Fibroblast of lung (primary cell): ENCODE measurements around the gene OR56A4. TPM values are rescaled to one million over a fixed set of nuclear protein-coding genes. Genes with fewer than 3 reads are reported as not detected.

Experiments
- DNase-seq, 2 donors: peaks; one replicate each; pipeline versions ENCODE4 v3.0.0 to v3.0.0-alpha.2; 2010; ENCODE audit warnings: low read depth in 2 of 2
- H2AFZ ChIP-seq: 2 replicates; pipeline ENCODE4 v1.5.1; 2012; ENCODE audit warnings: low read length, control low read depth, inconsistent platforms
- H3K27ac ChIP-seq: 2 replicates; pipeline ENCODE4 v1.5.1; 2011; ENCODE audit warnings: low read length, control low read depth; ENCODE audit not compliant: insufficient read depth
- H3K27me3 ChIP-seq: 2 replicates; pipeline ENCODE4 v1.5.1; 2011; ENCODE audit warnings: mild to moderate bottlenecking, low read length; ENCODE audit not compliant: control insufficient read depth, insufficient read depth
- H3K36me3 ChIP-seq: 2 replicates; pipeline ENCODE4 v1.5.1; 2011; ENCODE audit warnings: low read length; ENCODE audit not compliant: control insufficient read depth, insufficient read depth
- H3K4me1 ChIP-seq: 2 replicates; pipeline ENCODE4 v1.5.1; 2011; ENCODE audit warnings: low read length; ENCODE audit not compliant: control insufficient read depth, insufficient read depth; ENCODE audit errors: extremely low read depth
- H3K4me2 ChIP-seq: 2 replicates; pipeline ENCODE4 v1.5.1; 2011; ENCODE audit warnings: low read length, control low read depth; ENCODE audit not compliant: insufficient read depth; ENCODE audit errors: extremely low read depth
- H3K4me3 ChIP-seq, 4 experiments: fragments of 200-600 bp in 1 of 4; sonication (generic) in 1 of 4; replicated peaks in 1 of 4; 2 replicates each; pipeline ENCODE4 v1.5.1; 2011 to 2016; ENCODE audit warnings: low read length in 4 of 4, low read depth in 3 of 4, mild to moderate bottlenecking in 3 of 4, control low read depth in 2 of 4, inconsistent platforms in 1 of 4, mixed read lengths in 1 of 4; ENCODE audit not compliant: insufficient read depth in 1 of 4; ENCODE audit errors: control extremely low read depth in 1 of 4
- H3K79me2 ChIP-seq: 2 replicates; pipeline ENCODE4 v1.5.1; 2012; ENCODE audit warnings: mild to moderate bottlenecking, low read length, inconsistent platforms; ENCODE audit not compliant: control insufficient read depth, insufficient read depth
- H3K9ac ChIP-seq: 2 replicates; pipeline ENCODE4 v1.5.1; 2011; ENCODE audit warnings: mild to moderate bottlenecking, low read length, control low read depth; ENCODE audit not compliant: insufficient read depth
- H3K9me3 ChIP-seq: 2 replicates; pipeline ENCODE4 v1.5.1; 2012; ENCODE audit warnings: low read depth, low read length; ENCODE audit not compliant: control insufficient read depth, insufficient read depth
- H4K20me1 ChIP-seq: 2 replicates; pipeline ENCODE4 v1.5.1; 2011; ENCODE audit warnings: low read length; ENCODE audit not compliant: control insufficient read depth, insufficient read depth; ENCODE audit errors: extremely low read depth
- EZH2 ChIP-seq: IDR thresholded peaks from 2 replicates; pipeline ENCODE4 v1.5.1; 2012; ENCODE audit warnings: low read length, control low read depth, mild to moderate bottlenecking; ENCODE audit errors: missing control alignments
- polyA plus RNA-seq, 2 donors: library from polyadenylated mRNA; depleted of rRNA in 1 of 2; stranded (reverse) in 1 of 2; unstranded in 1 of 2; fragments of >200 nt; gene quantifications; 2 replicates each; pipeline ENCODE4 v1.2.1, GENCODE V29; 2011 to 2012; ENCODE audit warnings: missing spikeins in 1 of 2
- total RNA-seq: library from RNA; depleted of rRNA; stranded (reverse); fragments of >200 nt; gene quantifications from 2 replicates; pipeline ENCODE4 v1.2.1, GENCODE V29; 2014
- TF ChIP-seq, protein P1 (sequence below), 2 donors: IDR thresholded peaks in 1 of 2; conservative IDR thresholded peaks in 1 of 2; 1 replicate in 1 of 2; 2 replicates in 1 of 2; pipeline ENCODE4 v1.5.1; 2011 to 2012; ENCODE audit warnings: low read length in 2 of 2, control low read depth in 1 of 2, inconsistent platforms in 1 of 2, low read depth in 1 of 2, mild to moderate bottlenecking in 1 of 2

OR56A4 gene
- total and polyA plus RNA-seq, 2 donors (not counting 1 experiment from before 2014, with no cell fraction given) = not detected

DNA sequence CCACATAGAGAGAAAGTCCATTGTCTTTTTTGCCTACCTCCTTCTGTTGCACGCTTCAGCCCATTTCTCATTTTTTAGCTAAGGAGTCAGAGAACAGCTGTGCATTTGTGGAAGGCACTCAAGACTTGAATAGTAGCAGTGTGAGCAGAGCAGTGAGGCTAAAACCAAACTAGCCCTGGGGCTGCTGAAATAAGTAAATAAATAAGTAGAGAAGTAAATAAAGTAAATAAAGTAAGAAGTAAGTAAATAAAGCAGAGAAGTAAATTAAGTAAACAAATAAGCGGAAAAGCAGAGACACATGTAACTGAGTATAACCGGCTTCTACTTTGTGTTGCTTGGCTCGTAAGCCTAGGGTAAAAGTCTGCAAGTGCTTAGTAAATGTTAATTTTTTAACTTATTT is 17.5 kb downstream of the OR56A4 start:
- Histone ChIP-seq H2AFZ (no peak overlapping the region), H3K27me3 (no peaks in the 10 kb centered on the region), H3K4me2 (no peak overlapping the region), H4K20me1 (no peaks in the 10 kb centered on the region), H3K9ac (no peak overlapping the region), H3K4me3 (no peak overlapping the region), H3K4me1 (no peaks in the 10 kb centered on the region), H3K79me2 (no peaks in the 10 kb centered on the region), H3K9me3 (no peaks in the 10 kb centered on the region), H3K27ac (no peak overlapping the region), H3K36me3 (no peaks in the 10 kb centered on the region)
- TF ChIP-seq, protein P1, sequence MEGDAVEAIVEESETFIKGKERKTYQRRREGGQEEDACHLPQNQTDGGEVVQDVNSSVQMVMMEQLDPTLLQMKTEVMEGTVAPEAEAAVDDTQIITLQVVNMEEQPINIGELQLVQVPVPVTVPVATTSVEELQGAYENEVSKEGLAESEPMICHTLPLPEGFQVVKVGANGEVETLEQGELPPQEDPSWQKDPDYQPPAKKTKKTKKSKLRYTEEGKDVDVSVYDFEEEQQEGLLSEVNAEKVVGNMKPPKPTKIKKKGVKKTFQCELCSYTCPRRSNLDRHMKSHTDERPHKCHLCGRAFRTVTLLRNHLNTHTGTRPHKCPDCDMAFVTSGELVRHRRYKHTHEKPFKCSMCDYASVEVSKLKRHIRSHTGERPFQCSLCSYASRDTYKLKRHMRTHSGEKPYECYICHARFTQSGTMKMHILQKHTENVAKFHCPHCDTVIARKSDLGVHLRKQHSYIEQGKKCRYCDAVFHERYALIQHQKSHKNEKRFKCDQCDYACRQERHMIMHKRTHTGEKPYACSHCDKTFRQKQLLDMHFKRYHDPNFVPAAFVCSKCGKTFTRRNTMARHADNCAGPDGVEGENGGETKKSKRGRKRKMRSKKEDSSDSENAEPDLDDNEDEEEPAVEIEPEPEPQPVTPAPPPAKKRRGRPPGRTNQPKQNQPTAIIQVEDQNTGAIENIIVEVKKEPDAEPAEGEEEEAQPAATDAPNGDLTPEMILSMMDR (conservative IDR thresholded peaks at IDR 0.05 in 1 of 2, IDR thresholded peaks at IDR 0.05 in 1 of 2; ENCODE audit: low read depth in 1 of 2, low read length in 2 of 2) = no peak
- no peak for TF ChIP-seq EZH2
- DNase-seq = no peak

DNA sequence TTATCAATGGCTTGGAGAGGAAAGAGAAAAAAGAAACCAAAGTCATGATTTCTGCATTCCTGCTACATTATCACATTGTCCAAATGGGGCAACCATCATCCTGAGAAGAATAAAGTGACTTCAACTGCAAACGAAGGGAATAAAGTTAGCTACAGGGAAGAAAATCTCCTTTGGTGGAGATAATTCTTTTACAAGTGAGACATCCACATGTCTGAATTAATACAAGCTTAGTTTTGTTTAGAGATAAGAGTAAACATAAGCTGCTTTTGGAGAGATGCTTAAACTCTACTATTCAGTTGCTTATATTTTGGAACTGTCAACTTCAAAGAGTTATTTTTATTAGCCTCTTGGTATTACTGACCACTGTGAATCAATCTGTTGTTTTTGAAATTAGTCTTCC is 19.9 kb downstream of the OR56A4 start, which contains the start of gene OR52L1:
OR52L1 (minus strand) TSS at position 101 of the 400 bp plus-strand sequence; CDS start at position 46, 55 bp downstream.
- H3K27ac ChIP-seq = no peak within 1 kb of the TSS
- H4K20me1 ChIP-seq = no peaks in the 10 kb centered on the region
- no peaks in the 10 kb centered on the region for H3K27me3 ChIP-seq
- H3K79me2 ChIP-seq = no peaks in the 10 kb centered on the region
- H3K4me1 ChIP-seq = no peaks in the 10 kb centered on the region
- H3K9me3 ChIP-seq = no peaks in the 10 kb centered on the region
- no peaks in the 10 kb centered on the region for H3K36me3 ChIP-seq
- H2AFZ ChIP-seq = no peak within 1 kb of the TSS
- no peak within 1 kb of the TSS for H3K4me3 ChIP-seq
- H3K9ac ChIP-seq = no peak within 1 kb of the TSS
- DNase-seq = no peak
- H3K4me2 ChIP-seq = no peak within 1 kb of the TSS
- TF ChIP-seq, protein P1 (conservative IDR thresholded peaks at IDR 0.05 in 1 of 2, IDR thresholded peaks at IDR 0.05 in 1 of 2; ENCODE audit: low read depth in 1 of 2, low read length in 2 of 2) = no peak
- no peak for TF ChIP-seq EZH2

GRCh38 chr11:5983443-5983842 is 23.3 kb downstream of the OR56A4 start:
- no peaks in the 10 kb centered on the region for H3K27me3 ChIP-seq
- no peak overlapping the region for H2AFZ ChIP-seq
- no peak overlapping the region for H3K4me3 ChIP-seq
- no peak for DNase-seq
- H3K27ac ChIP-seq = no peak overlapping the region
- H3K79me2 ChIP-seq = no peaks in the 10 kb centered on the region
- H3K4me2 ChIP-seq = no peak overlapping the region
- TF ChIP-seq, protein P1 (conservative IDR thresholded peaks at IDR 0.05 in 1 of 2, IDR thresholded peaks at IDR 0.05 in 1 of 2; ENCODE audit: low read depth in 1 of 2, low read length in 2 of 2) = no peak
- no peak for TF ChIP-seq EZH2
- H3K4me1 ChIP-seq = no peaks in the 10 kb centered on the region
- no peak overlapping the region for H3K9ac ChIP-seq
- H3K36me3 ChIP-seq = no peaks in the 10 kb centered on the region
- H3K9me3 ChIP-seq = no peaks in the 10 kb centered on the region
- no peaks in the 10 kb centered on the region for H4K20me1 ChIP-seq
